GM23338 (cell line): ENCODE data around the gene NECTIN3. TPM values are rescaled to one million over a fixed set of nuclear protein-coding genes. Genes with fewer than 3 reads are reported as not detected.

Source experiments
- ATAC-seq: fragments of 200-7000 bp; cut with Tn5 transposase; 3 replicates; pipeline ENCODE4 v1.9.1; 2020
- DNase-seq: peaks from one replicate; pipeline ENCODE4 v3.0.0-alpha.2; 2015; ENCODE audit warnings: low spot score
- H2AFZ ChIP-seq: fragments of 200-600 bp; sonication (generic); 2 replicates; pipeline ENCODE4 v1.8.0; 2016; ENCODE audit warnings: antibody characterized with exemption, mild to moderate bottlenecking, moderate library complexity
- H3F3A ChIP-seq: fragments of 200-600 bp; sonication (generic); replicated peaks from 2 replicates; pipeline ENCODE4 v1.8.0; 2017; ENCODE audit warnings: antibody characterized with exemption, mixed run types, low read depth
- H3K27ac ChIP-seq: fragments of 200-600 bp; sonication (generic); 2 replicates; pipeline ENCODE4 v1.6.1; 2016; ENCODE audit warnings: low read depth
- H3K27me3 ChIP-seq: fragments of 200-600 bp; sonication (generic); 2 replicates; pipeline ENCODE4 v1.8.0; 2016; ENCODE audit warnings: mild to moderate bottlenecking, mixed run types, moderate library complexity; ENCODE audit not compliant: insufficient read depth
- H3K36me3 ChIP-seq: fragments of 200-600 bp; sonication (generic); 2 replicates; pipeline ENCODE4 v1.8.0; 2016; ENCODE audit warnings: mild to moderate bottlenecking; ENCODE audit not compliant: insufficient read depth
- H3K4me1 ChIP-seq: fragments of 200-600 bp; sonication (generic); 2 replicates; pipeline ENCODE4 v1.8.0; 2016; ENCODE audit warnings: mild to moderate bottlenecking, moderate library complexity; ENCODE audit not compliant: insufficient read depth
- H3K4me2 ChIP-seq: fragments of 200-600 bp; sonication (generic); 2 replicates; pipeline ENCODE4 v1.7.1; 2017; ENCODE audit warnings: mixed run types
- H3K4me3 ChIP-seq: fragments of 200-600 bp; sonication (generic); 2 replicates; pipeline ENCODE4 v1.6.1; 2016; ENCODE audit warnings: mixed run types
- H3K79me2 ChIP-seq: fragments of 200-600 bp; sonication (generic); replicated peaks from 2 replicates; pipeline ENCODE4 v1.8.0; 2017; ENCODE audit warnings: mild to moderate bottlenecking; ENCODE audit not compliant: insufficient read depth
- H3K9me2 ChIP-seq: fragments of 200-600 bp; sonication (generic); 2 replicates; pipeline ENCODE4 v1.8.0; 2017; ENCODE audit not compliant: insufficient read depth
- H4K20me1 ChIP-seq: fragments of 200-600 bp; sonication (generic); replicated peaks from 2 replicates; pipeline ENCODE4 v1.8.0; 2017; ENCODE audit warnings: mild to moderate bottlenecking; ENCODE audit not compliant: insufficient read depth
- H3K27ac Mint-ChIP-seq: 2 replicates; pipeline ENCODE4 v1.8.0; 2020; ENCODE audit warnings: inconsistent platforms, mild to moderate bottlenecking, moderate library complexity, mixed read lengths
- H3K27me3 Mint-ChIP-seq: 3 replicates; pipeline ENCODE4 v1.8.0; 2022; ENCODE audit warnings: low read depth, mild to moderate bottlenecking, moderate library complexity, mixed read lengths, inconsistent platforms; ENCODE audit not compliant: insufficient read depth, poor library complexity
- H3K36me3 Mint-ChIP-seq: 3 replicates; pipeline ENCODE4 v1.8.0; 2021; ENCODE audit warnings: low read depth, mild to moderate bottlenecking, inconsistent platforms, moderate library complexity, mixed read lengths
- H3K4me1 Mint-ChIP-seq: 3 replicates; pipeline ENCODE4 v1.8.0; 2020; ENCODE audit warnings: mild to moderate bottlenecking, inconsistent platforms, mixed read lengths
- H3K4me3 Mint-ChIP-seq: 3 replicates; pipeline ENCODE4 v1.8.0; 2021; ENCODE audit warnings: moderate library complexity, mild to moderate bottlenecking, inconsistent platforms, mixed read lengths
- H3K9me3 Mint-ChIP-seq: 3 replicates; pipeline ENCODE4 v1.8.0; 2020; ENCODE audit warnings: moderate library complexity, mild to moderate bottlenecking, inconsistent platforms, mixed read lengths
- CREB1 ChIP-seq: fragments of 250-450 bp; sonication (Bioruptor Pico); IDR thresholded peaks from 2 replicates; pipeline ENCODE4 v1.5.0; 2020; ENCODE audit warnings: low read depth, mild to moderate bottlenecking, moderate library complexity
- CTCF ChIP-seq, 2 experiments: fragments of 200-600 bp in 1 of 2; sonication (generic) in 1 of 2; conservative IDR thresholded peaks; 2 replicates each; pipeline versions ENCODE4 v1.5.1 to v1.6.1; 2016 to 2017; ENCODE audit warnings: antibody characterized with exemption in 2 of 2, low read depth in 2 of 2, mild to moderate bottlenecking in 2 of 2, moderate library complexity in 1 of 2
- ETS1 ChIP-seq: IDR thresholded peaks from 2 replicates; pipeline ENCODE4 v1.6.1; 2016; ENCODE audit warnings: antibody characterized with exemption
- EZH2 ChIP-seq: fragments of 200-600 bp; sonication (generic); IDR thresholded peaks from one replicate; pipeline ENCODE4 v1.8.0; 2017; ENCODE audit warnings: antibody characterized with exemption, mild to moderate bottlenecking, low read depth; ENCODE audit not compliant: unreplicated experiment
- EZH2phosphoT487 ChIP-seq: fragments of 200-600 bp; sonication (generic); IDR thresholded peaks from one replicate; pipeline ENCODE4 v1.8.1; 2018; ENCODE audit warnings: antibody characterized with exemption; ENCODE audit not compliant: unreplicated experiment
- JUNB ChIP-seq: IDR thresholded peaks from one replicate; pipeline ENCODE4 v1.6.1; 2016; ENCODE audit warnings: antibody characterized with exemption; ENCODE audit not compliant: unreplicated experiment
- NANOG ChIP-seq: IDR thresholded peaks from 2 replicates; pipeline ENCODE4 v1.6.1; 2016; ENCODE audit warnings: antibody characterized with exemption, borderline replicate concordance
- POLR2AphosphoS5 ChIP-seq: IDR thresholded peaks from 2 replicates; pipeline ENCODE4 v1.6.1; 2016; ENCODE audit warnings: antibody characterized with exemption, low read depth
- REST ChIP-seq: IDR thresholded peaks from one replicate; pipeline ENCODE4 v1.6.1; 2018; ENCODE audit warnings: antibody characterized with exemption; ENCODE audit not compliant: unreplicated experiment
- STAT1 ChIP-seq: IDR thresholded peaks from one replicate; pipeline ENCODE4 v1.6.1; 2016; ENCODE audit warnings: antibody characterized with exemption; ENCODE audit not compliant: unreplicated experiment
- ZNF114 ChIP-seq: fragments of 250-450 bp; sonication (Bioruptor Pico); IDR thresholded peaks from 2 replicates; pipeline ENCODE4 v1.5.0; 2020; ENCODE audit warnings: mild to moderate bottlenecking, moderate library complexity
- ZNF331 ChIP-seq: fragments of 250-450 bp; sonication (Bioruptor Pico); IDR thresholded peaks from 2 replicates; pipeline ENCODE4 v1.5.0; 2020; ENCODE audit warnings: low read depth, mild to moderate bottlenecking, moderate library complexity
- ZNF462 ChIP-seq: fragments of 250-450 bp; sonication (Bioruptor Pico); IDR thresholded peaks from 2 replicates; pipeline ENCODE4 v1.5.0; 2020; ENCODE audit warnings: mild to moderate bottlenecking, moderate library complexity
- polyA plus RNA-seq: library from polyadenylated mRNA; unstranded; fragments of >200 nt; fragmentation: Nextera tagmentation; extraction: Ambion mirVana; gene quantifications from 2 replicates; pipeline ENCODE4 v1.2.1, GENCODE V29; 2016
- total RNA-seq: library from RNA; depleted of rRNA; stranded (reverse); fragments of >200 nt; shearing (Covaris generic); gene quantifications from 2 replicates; pipeline ENCODE4 v1.2.3, GENCODE V29; 2014

The NECTIN3 gene
- total and polyA plus RNA-seq, 2 experiments from 2014 or later: 16.0 to 48.2 TPM

- Histone ChIP-seq H3K27ac (no peak overlapping the region), H4K20me1 (peaks cover 5% of the 10 kb centered on the region), H3K4me3 (no peak overlapping the region), H3K27me3 (no peaks in the 10 kb centered on the region), H3F3A (no peaks in the 10 kb centered on the region), H3K4me1 (peaks cover 54% of the 10 kb centered on the region), H3K36me3 (no peaks in the 10 kb centered on the region), H3K9me2 (no peaks in the 10 kb centered on the region), H3K79me2 (peaks cover 100% of the 10 kb centered on the region), H3K4me2 (peak overlapping the region; percentile 42), H2AFZ (no peak overlapping the region)
- Mint-ChIP-seq H3K4me3 (peak overlapping the region; percentile 29; the same call in 1 of the 3 replicates), H3K36me3 (peaks cover 3% of the 10 kb centered on the region; the same call in 1 of the 3 replicates), H3K27ac (no peak overlapping the region), H3K4me1 (peaks cover 34% of the 10 kb centered on the region; the same call in 2 of the 3 replicates), H3K27me3 (no peaks in the 10 kb centered on the region), H3K9me3 (no peaks in the 10 kb centered on the region; the same call in 2 of the 3 replicates)
- ATAC-seq: no peak
- DNase-seq: no peak
- TF ChIP-seq ETS1 (no peak), ZNF114 (CRISPR knock-in tag) (no peak), CTCF (conservative IDR thresholded peaks at IDR 0.05; ENCODE audit: low read depth in 2 of 2) (no peak), ZNF331 (CRISPR knock-in tag) (no peak), EZH2 (no peak), POLR2AphosphoS5 (no peak), CREB1 (no peak), EZH2phosphoT487 (no peak), ZNF462 (CRISPR knock-in tag) (no peak), STAT1 (no peak), JUNB (no peak), NANOG (no peak), REST (no peak)
Observed at GRCh38 chr3:111077369-111077768, 5.8 kb downstream of the NECTIN3 start.
